Mesendoderm (in vitro differentiated cells): Measurements from ENCODE around the gene AKT1.
A peak's percentile ranks its signal among the peaks of the same experiment; 100 is the strongest.

ENCODE experiments used
- DNase-seq: peaks from one replicate; pipeline ENCODE4 v3.0.0; 2013
- H2AK5ac ChIP-seq: 2 replicates; pipeline ENCODE4 v1.6.1; 2013; ENCODE audit warnings: low read length, inconsistent platforms
- H2BK120ac ChIP-seq: 2 replicates; pipeline ENCODE4 v1.6.1; 2013; ENCODE audit warnings: low read depth, mild to moderate bottlenecking, low read length, moderate library complexity, mixed read lengths
- H2BK15ac ChIP-seq: replicated peaks from 2 replicates; pipeline ENCODE4 v1.6.1; 2013; ENCODE audit warnings: low read depth, mild to moderate bottlenecking, moderate library complexity
- H2BK5ac ChIP-seq: 2 replicates; pipeline ENCODE4 v1.6.1; 2013; ENCODE audit warnings: low read length, inconsistent platforms
- H3K18ac ChIP-seq: 2 replicates; pipeline ENCODE4 v1.6.1; 2013; ENCODE audit warnings: mild to moderate bottlenecking, low read length, mixed read lengths
- H3K23ac ChIP-seq: one replicate; pipeline ENCODE4 v1.6.1; 2013; ENCODE audit warnings: low read length
- H3K27ac ChIP-seq: 2 replicates; pipeline ENCODE4 v1.5.1; 2013; ENCODE audit warnings: low read depth, mild to moderate bottlenecking, inconsistent platforms, low read length, moderate library complexity
- H3K27me3 ChIP-seq: 2 replicates; pipeline ENCODE4 v1.6.1; 2013; ENCODE audit warnings: low read length, control low read depth, mild to moderate bottlenecking, inconsistent platforms; ENCODE audit not compliant: insufficient read depth, poor library complexity
- H3K36me3 ChIP-seq: 2 replicates; pipeline ENCODE4 v1.6.1; 2013; ENCODE audit warnings: low read length, inconsistent platforms; ENCODE audit not compliant: control insufficient read depth, insufficient read depth
- H3K4ac ChIP-seq: one replicate; pipeline ENCODE4 v1.6.1; 2013; ENCODE audit warnings: low read depth, mild to moderate bottlenecking, low read length, moderate library complexity
- H3K4me1 ChIP-seq: 2 replicates; pipeline ENCODE4 v1.6.1; 2013; ENCODE audit warnings: low read depth, low read length, inconsistent platforms; ENCODE audit not compliant: control insufficient read depth
- H3K4me2 ChIP-seq: 2 replicates; pipeline ENCODE4 v1.6.1; 2013; ENCODE audit warnings: low read length
- H3K4me3 ChIP-seq: 2 replicates; pipeline ENCODE4 v1.5.1; 2013; ENCODE audit warnings: mild to moderate bottlenecking, low read length
- H3K56ac ChIP-seq: one replicate; pipeline ENCODE4 v1.6.1; 2013; ENCODE audit warnings: low read length
- H3K79me1 ChIP-seq: 2 replicates; pipeline ENCODE4 v1.6.1; 2013; ENCODE audit warnings: low read length, inconsistent platforms
- H3K79me2 ChIP-seq: 2 replicates; pipeline ENCODE4 v1.6.1; 2013; ENCODE audit warnings: mild to moderate bottlenecking, low read length; ENCODE audit not compliant: control insufficient read depth, insufficient read depth
- H3K9ac ChIP-seq: 2 replicates; pipeline ENCODE4 v1.6.1; 2013; ENCODE audit warnings: low read length, inconsistent platforms
- H4K5ac ChIP-seq: one replicate; pipeline ENCODE4 v1.6.1; 2013; ENCODE audit warnings: low read length
- H4K8ac ChIP-seq: one replicate; pipeline ENCODE4 v1.6.1; 2013; ENCODE audit warnings: low read depth, mild to moderate bottlenecking, control low read depth, low read length, moderate library complexity
- WGBS: extraction: QIAGEN DNeasy Blood & Tissue Kit; methylation state at CpG from one replicate; pipeline ENCODE4 v1.1.7; 2013; ENCODE audit warnings: low lambda C conversion rate, missing lambda C conversion rate; ENCODE audit not compliant: insufficient coverage; ENCODE audit errors: extremely low coverage; 5-methylcytosine and 5-hydroxymethylcytosine counted together

The AKT1 gene

GRCh38 chr14:104798300-104799243 is 3.0 kb upstream of the AKT1 start:
- DNase-seq = no peak
- no peak overlapping the region for H3K23ac ChIP-seq
- H3K27me3 ChIP-seq = peaks cover 7% of the 10 kb centered on the region
- H3K79me2 ChIP-seq = no peaks in the 10 kb centered on the region
- peaks cover 7% of the 10 kb centered on the region for H3K4me1 ChIP-seq
- H3K4ac ChIP-seq = no peak overlapping the region
- H3K27ac ChIP-seq = no peak overlapping the region
- no peak overlapping the region for H2AK5ac ChIP-seq
- no peak overlapping the region for H3K18ac ChIP-seq
- H3K4me2 ChIP-seq = no peak overlapping the region
- H3K56ac ChIP-seq = peak overlapping the region; percentile 58
- H2BK15ac ChIP-seq = no peak overlapping the region
- H3K9ac ChIP-seq = no peak overlapping the region
- WGBS = no CpG with 5 or more reads among the region's 16 CpGs
- no peak overlapping the region for H3K4me3 ChIP-seq
- no peak overlapping the region for H4K5ac ChIP-seq
- no peak overlapping the region for H4K8ac ChIP-seq
- no peaks in the 10 kb centered on the region for H3K36me3 ChIP-seq
- no peak overlapping the region for H2BK120ac ChIP-seq
- H2BK5ac ChIP-seq = no peak overlapping the region
- H3K79me1 ChIP-seq = peaks cover 3% of the 10 kb centered on the region

- DNase-seq = peak; percentile 63
Observed at GRCh38 chr14:104797115-104798044, 1.8 kb upstream of the AKT1 start.

GRCh38 chr14:104796687-104797081 is 1.1 kb upstream of the AKT1 start:
- Histone ChIP-seq H4K8ac (no peak overlapping the region), H3K18ac (no peak overlapping the region), H3K56ac (peak overlapping the region; percentile 17), H3K4me3 (no peak overlapping the region), H3K27me3 (peaks cover 7% of the 10 kb centered on the region), H3K79me1 (peaks cover 17% of the 10 kb centered on the region), H3K27ac (no peak overlapping the region), H3K79me2 (peaks cover 6% of the 10 kb centered on the region), H2BK15ac (no peak overlapping the region), H3K4ac (no peak overlapping the region), H3K4me1 (peaks cover 9% of the 10 kb centered on the region), H3K9ac (no peak overlapping the region), H3K36me3 (no peaks in the 10 kb centered on the region), H3K4me2 (no peak overlapping the region), H4K5ac (no peak overlapping the region), H2BK120ac (no peak overlapping the region), H2BK5ac (no peak overlapping the region), H3K23ac (no peak overlapping the region), H2AK5ac (no peak overlapping the region)
- no CpG with 5 or more reads among the region's 6 CpGs for WGBS
- DNase-seq = no peak

More at GRCh38 chr14:104797115-104798044, 1.8 kb upstream of the AKT1 start:
- Histone ChIP-seq H3K9ac (peak overlapping the region; percentile 26), H3K4me3 (no peak overlapping the region), H3K4ac (no peak overlapping the region), H4K8ac (no peak overlapping the region), H3K4me2 (peak overlapping the region; percentile 7), H3K56ac (peak overlapping the region; percentile 54), H2BK5ac (no peak overlapping the region), H2AK5ac (no peak overlapping the region), H4K5ac (no peak overlapping the region), H3K27ac (no peak overlapping the region), H2BK15ac (no peak overlapping the region), H3K4me1 (peaks cover 9% of the 10 kb centered on the region), H2BK120ac (no peak overlapping the region), H3K18ac (no peak overlapping the region), H3K23ac (no peak overlapping the region), H3K27me3 (peaks cover 7% of the 10 kb centered on the region), H3K79me1 (peaks cover 12% of the 10 kb centered on the region), H3K79me2 (peaks cover 6% of the 10 kb centered on the region), H3K36me3 (no peaks in the 10 kb centered on the region)
- WGBS = no CpG with 5 or more reads among the region's 18 CpGs

GRCh38 chr14:104795781-104796686 is 486 bp upstream of the AKT1 start:
- DNase-seq = no peak
- H3K79me2 ChIP-seq = peaks cover 6% of the 10 kb centered on the region

GRCh38 chr14:104794631-104794992 is 936 bp downstream of the AKT1 start:
- Histone ChIP-seq H4K5ac (no peak overlapping the region), H4K8ac (no peak overlapping the region), H3K18ac (peak overlapping the region; percentile 76), H3K56ac (peak overlapping the region; percentile 90), H2BK15ac (no peak overlapping the region), H3K27me3 (peaks cover 3% of the 10 kb centered on the region), H2BK5ac (no peak overlapping the region), H3K79me2 (peaks cover 6% of the 10 kb centered on the region), H3K36me3 (no peaks in the 10 kb centered on the region), H3K4me3 (peak overlapping the region; percentile 78), H3K4me2 (peak overlapping the region; percentile 95), H2AK5ac (no peak overlapping the region), H3K23ac (peak overlapping the region; percentile 94), H2BK120ac (no peak overlapping the region), H3K9ac (peak overlapping the region; percentile 91), H3K4me1 (peaks cover 9% of the 10 kb centered on the region), H3K27ac (no peak overlapping the region), H3K4ac (no peak overlapping the region), H3K79me1 (peaks cover 19% of the 10 kb centered on the region)
- WGBS = no CpG with 5 or more reads among the region's 16 CpGs
- peak; percentile 45 for DNase-seq

More at GRCh38 chr14:104795781-104796686, 486 bp upstream of the AKT1 start:
- Histone ChIP-seq H3K23ac (peak overlapping the region; percentile 93), H3K18ac (peak overlapping the region; percentile 76), H2BK120ac (no peak overlapping the region), H2BK15ac (no peak overlapping the region), H2BK5ac (no peak overlapping the region), H3K56ac (peak overlapping the region; percentile 82), H3K4me1 (peaks cover 9% of the 10 kb centered on the region), H3K27ac (no peak overlapping the region), H3K4ac (peak overlapping the region; percentile 21), H3K27me3 (peaks cover 3% of the 10 kb centered on the region), H4K5ac (no peak overlapping the region), H2AK5ac (peak overlapping the region; percentile 69), H3K9ac (peak overlapping the region; percentile 70), H3K4me3 (peak overlapping the region; percentile 19), H3K79me1 (peaks cover 19% of the 10 kb centered on the region), H3K4me2 (peak overlapping the region; percentile 55), H4K8ac (no peak overlapping the region), H3K36me3 (no peaks in the 10 kb centered on the region)
- no CpG with 5 or more reads among the region's 55 CpGs for WGBS
